ENCODE data around the gene SLC22A15. TPM values are rescaled to one million over a fixed set of nuclear protein-coding genes. Genes with fewer than 3 reads are reported as not detected.

SLC22A15 gene
- total and polyA plus RNA-seq, 10 of the 15 experiments (the other 5 are each of a cell fraction or from before 2014, with no cell fraction given) = 0.05 to 2.8 (median 0.13) TPM; not detected in 1

- ChIA-PET POLR2A (no interaction called here), SMC1A (ENCODE audit: uncharacterized antibody, unreplicated experiment) (interaction anchor here (0.7 to 1.5 kb wide), 2 partner anchors 18 to 172 kb away, joined by 3 to 8 read pairs; no protein-coding TSS in a partner anchor), RAD21 (ENCODE audit: unreplicated experiment) (interaction anchor here (0.6 to 2.1 kb wide), 2 partner anchors 159 to 171 kb away, joined by 3 to 5 read pairs; no protein-coding TSS in a partner anchor), CTCF (interaction anchor here (1.6 kb wide), 2 partner anchors 11 to 112 kb away, joined by 3 to 4 read pairs; no protein-coding TSS in a partner anchor)
- Histone ChIP-seq H3K4me3 (no peak overlapping the region), H3K27ac (ENCODE audit: control insufficient read depth, insufficient read depth) (no peak overlapping the region), H3K27me3 (replicated peaks in 1 of 2; ENCODE audit: control insufficient read depth in 2 of 2, insufficient read depth in 2 of 2, low read length in 1 of 2) (no peaks in the 10 kb centered on the region), H2AFZ (ENCODE audit: control insufficient read depth, low read depth, low read length) (no peak overlapping the region), H3K9me3 (replicated peaks; ENCODE audit: control insufficient read depth, insufficient read depth, low read length) (no peaks in the 10 kb centered on the region), H3K79me2 (ENCODE audit: control insufficient read depth, insufficient read depth, low read length) (no peaks in the 10 kb centered on the region), H3K4me1 (ENCODE audit: control insufficient read depth, insufficient read depth, low read length) (no peaks in the 10 kb centered on the region), H3K9ac (ENCODE audit: control insufficient read depth, insufficient read depth, low read length) (no peak overlapping the region), H3K36me3 (ENCODE audit: control insufficient read depth in 2 of 2, insufficient read depth in 2 of 2, low read length in 1 of 2) (no peaks in the 10 kb centered on the region), H3K4me2 (ENCODE audit: control insufficient read depth, insufficient read depth) (no peak overlapping the region), H4K20me1 (ENCODE audit: control insufficient read depth, insufficient read depth) (no peaks in the 10 kb centered on the region)
- ATAC-seq (no peak), FAIRE-seq (no peak), DNase-seq (ENCODE audit: low read depth, low spot score) (no peak)
- no peak for TF ChIP-seq FOXM1 (IDR thresholded peaks at IDR 0.05; ENCODE audit: low read depth, low read length)
- no peak for TF ChIP-seq SMARCA5 (IDR thresholded peaks at IDR 0.05)
- no peak for TF ChIP-seq SP1 (IDR thresholded peaks at IDR 0.05; ENCODE audit: low read depth, low read length)
- TF ChIP-seq ZBTB40 (IDR thresholded peaks at IDR 0.05; ENCODE audit: borderline replicate concordance) = no peak
- no peak for TF ChIP-seq USF2 (IDR thresholded peaks at IDR 0.05; ENCODE audit: borderline replicate concordance, low read depth, low read length)
- no peak for TF ChIP-seq BHLHE40 (IDR thresholded peaks at IDR 0.05; ENCODE audit: borderline replicate concordance in 1 of 2, low read depth in 2 of 2, low read length in 1 of 2)
- no peak for TF ChIP-seq ZNF384 (IDR thresholded peaks at IDR 0.05; ENCODE audit: borderline replicate concordance, low read depth, low read length)
- no TSS peak for BruUV-seq (replicated peaks)
- intact Hi-C loops (cut with micrococcal nuclease; ENCODE audit: unreplicated experiment) (loop anchor here (5.0 kb wide), 2 partner anchors 263 to 373 kb away; no protein-coding TSS in a partner anchor), in situ Hi-C loops (cut with MboI) (loop anchor here (5.0 kb wide), 1 partner anchor 173 kb away; no protein-coding TSS in a partner anchor)
- WGBS (ENCODE audit: insufficient coverage, insufficient replicate concordance, low lambda C conversion rate, missing lambda C conversion rate) = 0% methylated on average over 2 of the region's 2 CpGs
These were observed 3.8 kb downstream of the SLC22A15 start for GRCh38 chr1:115980156-115980555.

All from GM12878 (cell line).